Epithelial cell of proximal tubule (primary cell): ENCODE measurements around the gene ALDH4A1. TPM values are rescaled to one million over a fixed set of nuclear protein-coding genes. Genes with fewer than 3 reads are reported as not detected.

Experiments used
- DNase-seq: peaks from one replicate; pipeline ENCODE4 v3.0.0-alpha.2; 2011; ENCODE audit warnings: low read depth
- H3K4me3 ChIP-seq: 2 replicates; pipeline ENCODE4 v1.5.1; 2011; ENCODE audit warnings: low read depth, mild to moderate bottlenecking, low read length
- total RNA-seq: library from RNA; depleted of rRNA; stranded (reverse); fragments of >200 nt; gene quantifications from 2 replicates; pipeline ENCODE4 v1.2.3, GENCODE V29; 2015
- TF ChIP-seq, protein P1 (sequence below): conservative IDR thresholded peaks from 2 replicates; pipeline ENCODE4 v1.5.1; 2012; ENCODE audit warnings: low read depth, mild to moderate bottlenecking, low read length

Gene ALDH4A1
- total RNA-seq, 1 donor from 2014 or later: 15.2 TPM

DNA sequence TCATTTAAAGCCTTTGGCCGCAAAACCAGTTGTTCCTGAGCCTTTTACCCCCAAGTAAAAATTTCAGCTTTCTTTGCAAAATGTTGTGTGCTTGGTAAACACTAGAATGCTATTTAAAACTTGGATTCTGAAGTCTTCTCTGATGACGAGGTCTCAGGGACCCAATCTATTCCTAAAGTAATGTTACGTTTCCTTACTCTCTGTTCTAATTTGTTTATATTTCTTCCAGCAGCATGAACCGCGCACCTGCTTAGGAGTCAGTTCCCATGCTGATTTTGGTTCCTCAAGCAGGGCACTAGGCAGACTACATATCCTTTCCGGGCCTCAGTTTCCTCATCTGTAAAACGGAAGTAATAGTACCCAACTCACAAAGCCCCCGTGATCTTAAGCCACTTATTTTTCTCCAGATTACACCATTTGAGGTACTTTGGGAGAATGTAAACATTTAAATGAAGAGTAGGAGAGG is 969 bp upstream of the ALDH4A1 start:
- H3K4me3 ChIP-seq: peak overlapping the region; percentile 82
- no peak for DNase-seq
- TF ChIP-seq, protein P1, sequence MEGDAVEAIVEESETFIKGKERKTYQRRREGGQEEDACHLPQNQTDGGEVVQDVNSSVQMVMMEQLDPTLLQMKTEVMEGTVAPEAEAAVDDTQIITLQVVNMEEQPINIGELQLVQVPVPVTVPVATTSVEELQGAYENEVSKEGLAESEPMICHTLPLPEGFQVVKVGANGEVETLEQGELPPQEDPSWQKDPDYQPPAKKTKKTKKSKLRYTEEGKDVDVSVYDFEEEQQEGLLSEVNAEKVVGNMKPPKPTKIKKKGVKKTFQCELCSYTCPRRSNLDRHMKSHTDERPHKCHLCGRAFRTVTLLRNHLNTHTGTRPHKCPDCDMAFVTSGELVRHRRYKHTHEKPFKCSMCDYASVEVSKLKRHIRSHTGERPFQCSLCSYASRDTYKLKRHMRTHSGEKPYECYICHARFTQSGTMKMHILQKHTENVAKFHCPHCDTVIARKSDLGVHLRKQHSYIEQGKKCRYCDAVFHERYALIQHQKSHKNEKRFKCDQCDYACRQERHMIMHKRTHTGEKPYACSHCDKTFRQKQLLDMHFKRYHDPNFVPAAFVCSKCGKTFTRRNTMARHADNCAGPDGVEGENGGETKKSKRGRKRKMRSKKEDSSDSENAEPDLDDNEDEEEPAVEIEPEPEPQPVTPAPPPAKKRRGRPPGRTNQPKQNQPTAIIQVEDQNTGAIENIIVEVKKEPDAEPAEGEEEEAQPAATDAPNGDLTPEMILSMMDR: no peak

DNA sequence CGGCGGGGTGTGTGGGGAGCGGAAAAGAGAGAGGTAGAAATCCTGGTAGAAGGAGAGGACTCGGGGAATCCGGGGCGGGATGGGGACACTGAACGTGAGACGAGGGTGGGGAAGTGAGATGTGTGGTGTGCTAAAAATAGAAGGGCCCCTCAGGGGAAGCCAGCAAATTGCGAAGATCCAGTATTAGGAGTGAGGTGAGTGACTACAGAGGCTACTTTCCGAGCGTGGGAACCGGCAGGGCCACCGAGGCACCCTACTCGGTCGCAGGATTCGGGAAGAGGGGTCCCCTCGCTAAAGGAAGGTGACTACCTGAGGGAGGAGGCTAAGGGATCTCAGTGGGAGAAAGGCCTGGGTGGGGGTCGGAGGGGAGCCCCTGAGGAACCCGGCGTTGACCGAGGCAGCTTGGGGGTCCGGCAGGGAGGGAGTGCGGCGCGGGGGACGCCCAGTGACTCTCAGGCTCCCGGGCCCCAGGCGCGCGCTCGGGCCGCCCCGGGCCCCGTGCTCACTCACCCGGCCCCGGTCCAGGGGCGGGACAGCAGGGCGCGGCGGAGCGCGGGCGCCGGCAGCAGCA is 318 bp downstream of the ALDH4A1 start:
- DNase-seq: no peak
- peak overlapping the region; percentile 82 for H3K4me3 ChIP-seq
- TF ChIP-seq, protein P1: no peak

DNA sequence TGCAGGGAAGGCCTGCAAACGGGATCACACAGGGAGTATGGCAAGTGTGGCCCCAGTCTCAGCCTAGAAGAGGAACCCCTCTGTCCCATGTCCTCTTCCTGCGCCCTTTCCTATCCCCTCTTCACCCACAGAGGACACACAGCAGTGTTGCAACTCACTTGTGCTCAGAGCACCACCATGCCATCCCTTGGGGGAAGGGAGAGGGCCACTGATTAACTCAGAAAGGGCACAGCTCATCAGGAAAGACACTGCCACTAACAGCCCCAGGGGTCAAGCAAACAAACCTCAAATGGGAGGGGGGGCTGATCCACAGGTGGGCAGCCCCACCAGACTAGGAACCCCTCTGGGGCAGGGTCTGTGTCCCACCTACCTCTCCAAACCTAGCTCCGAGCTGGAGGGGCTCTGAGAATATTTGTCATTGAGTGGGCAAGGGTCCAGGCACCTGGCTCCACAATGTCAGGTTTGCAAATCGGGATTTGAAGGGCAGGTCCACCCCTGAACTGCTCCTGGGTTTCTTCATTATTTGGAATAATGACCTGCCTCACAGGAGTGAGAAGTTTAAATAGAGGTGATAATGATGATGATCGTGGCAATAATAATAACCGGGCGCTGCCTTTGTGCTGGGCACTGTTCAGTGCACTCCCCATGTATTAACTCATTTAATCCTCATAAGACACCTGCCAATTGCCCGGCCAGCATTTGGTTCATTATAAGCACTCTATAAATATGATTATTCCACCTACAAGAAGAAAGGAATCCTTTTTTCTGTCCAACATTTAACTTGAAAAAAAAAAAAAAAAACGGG is 1.0 kb downstream of the ALDH4A1 start:
- TF ChIP-seq, protein P1: no peak
- DNase-seq: no peak
- H3K4me3 ChIP-seq: peak overlapping the region; percentile 82

DNA sequence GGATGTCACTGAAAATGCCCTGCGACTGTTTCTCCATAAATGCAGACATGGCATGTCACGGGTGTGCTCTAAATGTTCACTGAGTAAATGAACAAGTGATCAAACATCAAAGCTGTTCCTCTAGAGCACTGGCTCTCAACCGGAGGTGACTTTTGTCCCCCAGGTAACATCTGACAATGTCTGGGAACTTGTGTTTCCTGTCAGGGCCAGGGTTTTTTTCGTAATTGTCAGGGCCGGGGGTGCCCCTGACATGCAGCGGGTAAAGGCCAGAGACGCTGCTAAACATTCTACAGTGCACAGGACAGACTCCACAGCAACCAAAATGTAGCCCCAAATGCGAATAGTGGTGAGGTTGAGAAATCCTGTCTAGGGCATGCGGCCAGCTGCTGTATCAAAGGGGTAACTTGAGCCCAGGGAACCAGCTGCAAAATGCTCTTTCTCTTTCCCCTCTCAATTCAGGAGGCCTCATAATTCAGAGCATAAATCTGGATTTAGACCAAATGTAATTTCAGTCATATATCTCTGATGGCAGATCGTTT is 2.0 kb downstream of the ALDH4A1 start:
- peak overlapping the region; percentile 82 for H3K4me3 ChIP-seq
- DNase-seq: no peak
- TF ChIP-seq, protein P1: no peak

DNA sequence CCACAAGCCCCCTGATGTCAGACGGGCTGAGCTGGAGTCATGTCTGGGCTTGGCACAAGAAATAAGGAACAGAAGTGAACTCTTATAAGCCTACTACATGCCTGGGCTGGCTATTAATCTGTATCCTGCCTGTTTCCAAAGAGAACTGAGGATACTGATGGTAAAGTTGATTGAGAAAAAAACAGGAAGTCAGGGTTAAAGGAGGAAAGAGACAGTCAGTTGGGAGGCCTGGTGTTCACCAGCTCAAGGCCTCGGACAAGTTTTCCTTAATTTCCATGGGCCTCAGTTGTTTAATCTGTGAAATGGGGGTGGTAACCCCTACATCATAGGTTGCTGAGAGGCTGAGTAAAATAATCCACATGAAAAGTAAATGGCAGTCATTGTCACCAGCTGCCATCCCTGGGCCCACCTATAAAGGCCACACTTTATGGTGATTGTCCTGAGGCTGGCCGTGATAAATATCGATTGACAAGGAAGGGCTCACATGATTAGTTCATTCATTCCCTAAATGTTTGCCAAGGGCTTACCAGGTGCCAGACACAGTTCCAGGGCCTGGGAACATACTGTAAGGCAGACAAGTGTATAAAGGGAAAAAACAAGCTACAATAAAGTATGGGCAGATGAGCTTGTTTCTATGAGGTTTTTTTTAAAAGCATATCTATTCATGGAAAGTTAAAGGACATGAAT is 2.8 kb downstream of the ALDH4A1 start:
- no peak for DNase-seq
- TF ChIP-seq, protein P1: no peak
- H3K4me3 ChIP-seq: no peak overlapping the region

DNA sequence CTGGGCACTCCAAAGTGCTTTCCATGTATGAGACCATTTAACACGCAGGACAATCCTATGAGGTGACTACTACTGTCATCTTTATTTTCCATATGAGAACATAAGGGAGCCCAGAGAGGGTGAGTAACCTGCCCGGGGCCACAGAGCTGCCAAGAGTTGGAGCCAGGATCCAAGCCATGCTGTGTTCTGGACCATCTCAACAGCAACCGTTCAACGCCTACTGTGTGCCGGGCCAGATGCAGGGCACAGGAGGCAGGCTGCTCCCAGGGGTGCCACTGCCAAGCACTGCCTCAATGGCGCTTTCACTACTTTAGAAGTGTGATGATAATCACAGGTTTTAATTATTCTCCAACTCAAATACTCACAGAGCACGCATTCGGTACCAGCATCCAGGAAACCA is 3.8 kb downstream of the ALDH4A1 start:
- no peak overlapping the region for H3K4me3 ChIP-seq
- no peak for DNase-seq
- TF ChIP-seq, protein P1: no peak
